ENCODE measurements around the gene OGFOD3.

DNA sequence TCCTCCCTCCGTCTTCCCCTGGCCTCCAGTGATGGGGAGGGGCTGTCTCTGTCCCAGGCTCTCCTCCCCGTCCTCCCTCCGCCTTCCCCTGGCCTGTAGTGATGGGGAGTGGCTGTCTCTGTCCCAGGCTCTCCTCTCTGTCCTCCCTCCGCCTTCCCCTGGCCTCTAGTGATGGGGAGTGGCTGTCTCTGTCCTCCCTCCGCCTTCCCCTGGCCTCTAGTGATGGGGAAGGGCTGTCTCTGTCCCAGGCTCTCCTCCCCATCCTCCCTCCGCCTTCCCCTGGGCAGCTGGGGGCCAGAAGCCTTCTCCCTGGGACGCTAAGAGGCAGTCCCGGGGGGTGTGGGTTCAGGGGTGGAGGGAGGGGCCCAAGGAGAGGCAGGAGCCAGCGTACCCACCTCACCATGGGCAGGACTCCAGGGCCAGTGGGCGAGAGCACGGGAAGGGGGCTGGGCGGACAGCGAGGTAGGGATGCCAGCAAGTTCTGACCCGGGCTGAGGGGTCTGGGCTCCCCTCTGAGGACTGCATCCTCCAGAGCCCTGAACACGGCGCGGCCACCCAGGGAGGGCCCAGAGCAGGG lies 32.0 kb downstream of the OGFOD3 start:
- TF ChIP-seq EZH2 (IDR thresholded peaks at IDR 0.05; ENCODE audit: borderline replicate concordance, insufficient read depth, low read depth, low read length, poor library complexity, severe bottlenecking) = no peak
- TF ChIP-seq, protein P1, sequence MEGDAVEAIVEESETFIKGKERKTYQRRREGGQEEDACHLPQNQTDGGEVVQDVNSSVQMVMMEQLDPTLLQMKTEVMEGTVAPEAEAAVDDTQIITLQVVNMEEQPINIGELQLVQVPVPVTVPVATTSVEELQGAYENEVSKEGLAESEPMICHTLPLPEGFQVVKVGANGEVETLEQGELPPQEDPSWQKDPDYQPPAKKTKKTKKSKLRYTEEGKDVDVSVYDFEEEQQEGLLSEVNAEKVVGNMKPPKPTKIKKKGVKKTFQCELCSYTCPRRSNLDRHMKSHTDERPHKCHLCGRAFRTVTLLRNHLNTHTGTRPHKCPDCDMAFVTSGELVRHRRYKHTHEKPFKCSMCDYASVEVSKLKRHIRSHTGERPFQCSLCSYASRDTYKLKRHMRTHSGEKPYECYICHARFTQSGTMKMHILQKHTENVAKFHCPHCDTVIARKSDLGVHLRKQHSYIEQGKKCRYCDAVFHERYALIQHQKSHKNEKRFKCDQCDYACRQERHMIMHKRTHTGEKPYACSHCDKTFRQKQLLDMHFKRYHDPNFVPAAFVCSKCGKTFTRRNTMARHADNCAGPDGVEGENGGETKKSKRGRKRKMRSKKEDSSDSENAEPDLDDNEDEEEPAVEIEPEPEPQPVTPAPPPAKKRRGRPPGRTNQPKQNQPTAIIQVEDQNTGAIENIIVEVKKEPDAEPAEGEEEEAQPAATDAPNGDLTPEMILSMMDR (IDR thresholded peaks at IDR 0.05) = no peak
